K562 (cell line): Measurements from ENCODE around the gene RGS5. TPM values are rescaled to one million over a fixed set of nuclear protein-coding genes. Genes with fewer than 3 reads are reported as not detected.

Experiments used
- ATAC-seq: fragments of 200-7000 bp; cut with Tn5 transposase; 3 replicates; pipeline ENCODE4 v1.9.1; 2020; ENCODE audit warnings: moderate library complexity
- BruUV-seq: library from RNA; stranded (reverse); fragments of 400-500 nt; replicated peaks from 2 replicates; lab custom pipeline; 2021; lab: Mats Ljungman, UMichigan
- CTCF ChIA-PET: fragments of 300-600 bp; formaldehyde crosslinking; extraction: SDS; loops from one replicate; lab custom pipeline; 2021; ENCODE audit warnings: low intra/inter-chr PET ratio; lab: Yijun Ruan, JAX
- POLR2A ChIA-PET: fragments of 300-600, 350-650 bp; sonication (Branson Sonifier 250); formaldehyde crosslinking; extraction: SDS; loops from one replicate; lab custom pipeline; 2021; ENCODE audit warnings: antibody characterized with exemption, inconsistent platforms; lab: Yijun Ruan, JAX
- DNase-seq, 4 experiments: peaks; one replicate each; pipeline versions ENCODE4 v3.0.0 to v3.0.0-alpha.2; 2011 to 2018; ENCODE audit warnings: low spot score in 3 of 4, mixed read lengths in 3 of 4; ENCODE audit errors: extremely low read depth in 1 of 4
- FAIRE-seq: peaks from 2 replicates; lab custom pipeline; 2011; peaks lifted over from hg19 to GRCh38; lab: Jason Lieb, UNC
- H2AFZ ChIP-seq: 2 replicates; pipeline ENCODE4 v1.6.0; 2011; ENCODE audit warnings: low read depth, low read length, control low read depth, inconsistent platforms
- H3K27ac ChIP-seq: fragments of 200-600 bp; 3 replicates; pipeline ENCODE4 v1.8.0; 2011; ENCODE audit warnings: low read depth, mild to moderate bottlenecking, control low read depth, inconsistent platforms, low read length, moderate library complexity, mixed read lengths; ENCODE audit errors: extremely low read depth
- H3K27me3 ChIP-seq, 2 experiments: fragments of 300-600 bp in 1 of 2; 2 replicates in 1 of 2; 3 replicates in 1 of 2; pipeline versions ENCODE4 v1.6.0 to v1.8.0; 2011; ENCODE audit warnings: inconsistent platforms in 2 of 2, low read length in 2 of 2, mild to moderate bottlenecking in 1 of 2, mixed read lengths in 1 of 2, moderate library complexity in 1 of 2; ENCODE audit not compliant: control insufficient read depth in 2 of 2, insufficient read depth in 2 of 2
- H3K36me3 ChIP-seq: fragments of 300-600 bp; 3 replicates; pipeline ENCODE4 v1.8.0; 2011; ENCODE audit warnings: mild to moderate bottlenecking, low read length, inconsistent platforms; ENCODE audit not compliant: control insufficient read depth, insufficient read depth
- H3K4me1 ChIP-seq, 2 experiments: fragments of 200-600 bp in 1 of 2; replicated peaks in 1 of 2; 2 replicates in 1 of 2; 3 replicates in 1 of 2; pipeline versions ENCODE4 v1.5.1 to v1.8.0; 2011; ENCODE audit warnings: inconsistent platforms in 2 of 2, low read length in 2 of 2, mild to moderate bottlenecking in 1 of 2, mixed read lengths in 1 of 2, moderate library complexity in 1 of 2; ENCODE audit not compliant: control insufficient read depth in 2 of 2, insufficient read depth in 2 of 2
- H3K4me2 ChIP-seq: 2 replicates; pipeline ENCODE4 v1.6.1; 2011; ENCODE audit warnings: low read length, control low read depth, inconsistent platforms, mixed read lengths; ENCODE audit not compliant: insufficient read depth
- H3K4me3 ChIP-seq: fragments of 200-600 bp; sonication (generic), shearing (Covaris generic); 2 replicates; pipeline ENCODE4 v1.5.1; 2016; ENCODE audit warnings: control low read depth, inconsistent platforms
- H3K79me2 ChIP-seq: fragments of 200-600 bp; 3 replicates; pipeline ENCODE4 v1.8.0; 2011; ENCODE audit warnings: low read length, inconsistent platforms; ENCODE audit not compliant: control insufficient read depth, insufficient read depth
- H3K9ac ChIP-seq, 2 experiments: 2 replicates each; pipeline versions ENCODE4 v1.6.0 to v1.6.1; 2011; ENCODE audit warnings: low read depth in 2 of 2, low read length in 2 of 2, control low read depth in 1 of 2, inconsistent platforms in 1 of 2, mild to moderate bottlenecking in 1 of 2, mixed read lengths in 1 of 2; ENCODE audit not compliant: insufficient read depth in 1 of 2
- H3K9me1 ChIP-seq: one replicate; pipeline ENCODE4 v1.6.0; 2011; ENCODE audit warnings: inconsistent platforms, mild to moderate bottlenecking, low read length, moderate library complexity; ENCODE audit not compliant: control insufficient read depth, insufficient read depth
- H3K9me3 ChIP-seq: replicated peaks from 2 replicates; pipeline ENCODE4 v1.5.1; 2011; ENCODE audit warnings: low read depth, low read length, inconsistent platforms; ENCODE audit not compliant: control insufficient read depth, insufficient read depth
- H4K20me1 ChIP-seq: replicated peaks from 2 replicates; pipeline ENCODE4 v1.6.1; 2011; ENCODE audit warnings: low read length, inconsistent platforms, mixed read lengths; ENCODE audit not compliant: control insufficient read depth, insufficient read depth
- FOXK2 ChIP-seq, 2 experiments: fragments of 450-650 bp; IDR thresholded peaks in 1 of 2; conservative IDR thresholded peaks in 1 of 2; 2 replicates each; pipeline ENCODE4 v1.6.1; 2016; ENCODE audit warnings: low read depth in 2 of 2, mild to moderate bottlenecking in 1 of 2
- MECOM ChIP-seq: fragments of 250-450 bp; sonication (Bioruptor Pico); IDR thresholded peaks from 2 replicates; pipeline ENCODE4 v1.8.0; 2022; ENCODE audit warnings: inconsistent platforms
- MNT ChIP-seq, 2 experiments: fragments of 450-650 bp; conservative IDR thresholded peaks; 2 replicates each; pipeline ENCODE4 v1.6.1; 2017; ENCODE audit warnings: mild to moderate bottlenecking in 2 of 2, moderate library complexity in 2 of 2
- NFIC ChIP-seq: fragments of 450-650 bp; IDR thresholded peaks from 2 replicates; pipeline ENCODE4 v1.6.1; 2017; ENCODE audit warnings: mild to moderate bottlenecking, inconsistent platforms
- ZBTB17 ChIP-seq: fragments of 450-650 bp; formaldehyde crosslinking; IDR thresholded peaks from 2 replicates; pipeline ENCODE4 v1.4.0; 2020; ENCODE audit warnings: mild to moderate bottlenecking
- ZNF239 ChIP-seq: fragments of 250-450 bp; sonication (Bioruptor Pico); IDR thresholded peaks from 2 replicates; pipeline ENCODE4 v1.4.0; 2020; ENCODE audit warnings: mild to moderate bottlenecking
- WGBS: fragments of 100-300 bp; shearing (Covaris generic); methylation state at CpG from one replicate; pipeline ENCODE4 v1.1.6; 2016; ENCODE audit warnings: low coverage, mixed read lengths; ENCODE audit not compliant: insufficient coverage; ENCODE audit errors: missing lambda C conversion rate; 5-methylcytosine and 5-hydroxymethylcytosine counted together
- in situ Hi-C: fragments of 300-500 bp; cut with MboI; formaldehyde crosslinking; loops from 4 replicates; pipeline ENCODE4 v1.15.0; 2018; ENCODE audit warnings: inconsistent platforms, mixed read lengths
- intact Hi-C: fragments of 100-400 bp; cut with micrococcal nuclease; formaldehyde crosslinking; loops from 2 replicates; pipeline ENCODE4 v1.14.2; 2022
- polyA plus RNA-seq, 8 experiments: library from polyadenylated mRNA; depleted of rRNA in 4 of 8; stranded (reverse) in 5 of 8; unstranded in 3 of 8; fragments of >200 nt; fragmentation: Nextera tagmentation in 2 of 8; fragmentation: Illumina TruSeq in 1 of 8; extraction: Ambion mirVana in 2 of 8; extraction: Trizol in 1 of 8; gene quantifications; 2 replicates each; pipeline versions ENCODE4 v1.2.1 to v1.2.3, GENCODE V29; 2011 to 2014; ENCODE audit warnings: inconsistent platforms in 1 of 8, missing spikeins in 1 of 8
- total RNA-seq, 7 experiments: library from RNA; depleted of rRNA in 6 of 7; stranded (reverse); fragments of >200 nt in 6 of 7; fragmentation: Illumina TruSeq in 2 of 7; extraction: Trizol in 2 of 7; gene quantifications; 2 replicates each; pipeline versions ENCODE4 v1.2.1 to v1.2.3, GENCODE V29; 2011 to 2021; ENCODE audit warnings: low replicate concordance in 1 of 7
- TF ChIP-seq, protein P1 (sequence below), 2 experiments: fragments of 450-650 bp; formaldehyde crosslinking in 1 of 2; IDR thresholded peaks; 2 replicates each; pipeline versions ENCODE4 v1.4.0 to v1.6.1; 2014 to 2020; ENCODE audit warnings: mild to moderate bottlenecking in 2 of 2, borderline replicate concordance in 1 of 2, low read depth in 1 of 2

The RGS5 gene
- total and polyA plus RNA-seq, 9 of the 15 experiments (the other 6 are each of a cell fraction or from before 2014, with no cell fraction given) = 0.71 to 5.3 (median 2.4) TPM

GRCh38 chr1:163187849-163188248 lies 14.9 kb downstream of the RGS5 start:
- Histone ChIP-seq H3K36me3 (no peaks in the 10 kb centered on the region), H3K4me3 (no peak overlapping the region), H3K79me2 (no peaks in the 10 kb centered on the region), H3K9me3 (no peaks in the 10 kb centered on the region), H4K20me1 (no peaks in the 10 kb centered on the region), H3K27ac (no peak overlapping the region), H3K4me1 (no peaks in the 10 kb centered on the region), H2AFZ (no peak overlapping the region), H3K27me3 (no peaks in the 10 kb centered on the region), H3K4me2 (no peak overlapping the region), H3K9me1 (no peaks in the 10 kb centered on the region), H3K9ac (no peak overlapping the region)
- 0% methylated on average over 6 of the region's 6 CpGs for WGBS
- ChIA-PET POLR2A (no interaction called here), CTCF (no interaction called here)
- ATAC-seq = no peak
- no peak for DNase-seq
- intact Hi-C loops (no loop called here), in situ Hi-C loops (loop anchor here (10.0 kb wide), 1 partner anchor 333 kb away; no protein-coding TSS in a partner anchor)
- TF ChIP-seq MNT (conservative IDR thresholded peaks at IDR 0.05) (no peak), FOXK2 (conservative IDR thresholded peaks at IDR 0.05 in 1 of 2, IDR thresholded peaks at IDR 0.05 in 1 of 2; ENCODE audit: low read depth in 2 of 2) (no peak), MECOM (CRISPR knock-in tag) (no peak), NFIC (no peak), ZBTB17 (CRISPR knock-in tag) (no peak), ZNF239 (no peak)
- TF ChIP-seq, protein P1, sequence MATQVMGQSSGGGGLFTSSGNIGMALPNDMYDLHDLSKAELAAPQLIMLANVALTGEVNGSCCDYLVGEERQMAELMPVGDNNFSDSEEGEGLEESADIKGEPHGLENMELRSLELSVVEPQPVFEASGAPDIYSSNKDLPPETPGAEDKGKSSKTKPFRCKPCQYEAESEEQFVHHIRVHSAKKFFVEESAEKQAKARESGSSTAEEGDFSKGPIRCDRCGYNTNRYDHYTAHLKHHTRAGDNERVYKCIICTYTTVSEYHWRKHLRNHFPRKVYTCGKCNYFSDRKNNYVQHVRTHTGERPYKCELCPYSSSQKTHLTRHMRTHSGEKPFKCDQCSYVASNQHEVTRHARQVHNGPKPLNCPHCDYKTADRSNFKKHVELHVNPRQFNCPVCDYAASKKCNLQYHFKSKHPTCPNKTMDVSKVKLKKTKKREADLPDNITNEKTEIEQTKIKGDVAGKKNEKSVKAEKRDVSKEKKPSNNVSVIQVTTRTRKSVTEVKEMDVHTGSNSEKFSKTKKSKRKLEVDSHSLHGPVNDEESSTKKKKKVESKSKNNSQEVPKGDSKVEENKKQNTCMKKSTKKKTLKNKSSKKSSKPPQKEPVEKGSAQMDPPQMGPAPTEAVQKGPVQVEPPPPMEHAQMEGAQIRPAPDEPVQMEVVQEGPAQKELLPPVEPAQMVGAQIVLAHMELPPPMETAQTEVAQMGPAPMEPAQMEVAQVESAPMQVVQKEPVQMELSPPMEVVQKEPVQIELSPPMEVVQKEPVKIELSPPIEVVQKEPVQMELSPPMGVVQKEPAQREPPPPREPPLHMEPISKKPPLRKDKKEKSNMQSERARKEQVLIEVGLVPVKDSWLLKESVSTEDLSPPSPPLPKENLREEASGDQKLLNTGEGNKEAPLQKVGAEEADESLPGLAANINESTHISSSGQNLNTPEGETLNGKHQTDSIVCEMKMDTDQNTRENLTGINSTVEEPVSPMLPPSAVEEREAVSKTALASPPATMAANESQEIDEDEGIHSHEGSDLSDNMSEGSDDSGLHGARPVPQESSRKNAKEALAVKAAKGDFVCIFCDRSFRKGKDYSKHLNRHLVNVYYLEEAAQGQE (IDR thresholded peaks at IDR 0.05; ENCODE audit: borderline replicate concordance) = no peak
- TF ChIP-seq, protein P1 (CRISPR knock-in tag; IDR thresholded peaks at IDR 0.05; ENCODE audit: low read depth) = no peak
- FAIRE-seq = no peak
- BruUV-seq = no TSS peak
